ENCODE data around the gene C3orf85. TPM values are rescaled to one million over a fixed set of nuclear protein-coding genes. Genes with fewer than 3 reads are reported as not detected.

Gene C3orf85
- total RNA-seq, 4 donors from 2014 or later: 1.5 to 29.5 (median 14.8) TPM; not detected in 1

GRCh38 chr3:109137761-109138160, 1.2 kb downstream of the C3orf85 start:
- intact Hi-C loops (cut with DNase I; ENCODE audit: low total_unique reads): no loop called here
- H3K36me3 ChIP-seq: no peaks in the 10 kb centered on the region
- no peaks in the 10 kb centered on the region for H3K27me3 ChIP-seq
- DNase-seq: no peak
- H3K27ac ChIP-seq: no peak overlapping the region
- TF ChIP-seq POLR2A (IDR thresholded peaks at IDR 0.05) (no peak), CTCF (IDR thresholded peaks at IDR 0.05) (no peak), EP300 (IDR thresholded peaks at IDR 0.05; ENCODE audit: low read depth) (no peak), POLR2AphosphoS5 (IDR thresholded peaks at IDR 0.05) (no peak)
- H3K9me3 ChIP-seq: no peaks in the 10 kb centered on the region
- peaks cover 0 to 27% (median 13%) of the 10 kb centered on the region in 4 donors for H3K4me1 ChIP-seq
- peak overlapping the region in 1 of 4 donors; percentile 7 for H3K4me3 ChIP-seq
- WGBS, 2 donors (ENCODE audit: low coverage in 1 of 2): 73% methylated on average over 2 of the region's 2 CpGs; no CpG with 5 or more reads in 1 of the 2 donors
- in situ Hi-C loops (cut with MboI; ENCODE audit: low pct_ligation_motif_present in 1 of 4, low pct_unique_long_range_greater_than_20kb in 1 of 4, low sequenced_read_pairs in 3 of 4): no loop called here

GRCh38 chr3:109140318-109140717, 3.8 kb downstream of the C3orf85 start:
- 78% methylated on average over 4 of the region's 4 CpGs; no CpG with 5 or more reads in 1 of the 2 donors for WGBS, 2 donors (ENCODE audit: low coverage in 1 of 2)
- intact Hi-C loops (cut with DNase I; ENCODE audit: low total_unique reads): no loop called here

GRCh38 chr3:109143646-109144045, 7.1 kb downstream of the C3orf85 start:
- Histone ChIP-seq H3K4me1 (no peaks in the 10 kb centered on the region), H3K36me3 (no peaks in the 10 kb centered on the region), H3K9me3 (no peaks in the 10 kb centered on the region), H3K4me3 (no peak overlapping the region), H3K27me3 (no peaks in the 10 kb centered on the region), H3K27ac (no peak overlapping the region)
- in situ Hi-C loops (cut with MboI; ENCODE audit: low pct_ligation_motif_present in 1 of 4, low pct_unique_long_range_greater_than_20kb in 1 of 4, low sequenced_read_pairs in 3 of 4): no loop called here
- 67 to 71% methylated on average over 1 of the region's 1 CpG for WGBS, 2 donors (ENCODE audit: low coverage in 1 of 2)
- DNase-seq: no peak
- TF ChIP-seq CTCF (IDR thresholded peaks at IDR 0.05): no peak
- TF ChIP-seq POLR2AphosphoS5 (IDR thresholded peaks at IDR 0.05): no peak
- no peak for TF ChIP-seq POLR2A (IDR thresholded peaks at IDR 0.05)
- no peak for TF ChIP-seq EP300 (IDR thresholded peaks at IDR 0.05; ENCODE audit: low read depth)
- intact Hi-C loops (cut with DNase I; ENCODE audit: low total_unique reads): no loop called here

More at GRCh38 chr3:109140318-109140717, 3.8 kb downstream of the C3orf85 start:
- no peak overlapping the region for H3K4me3 ChIP-seq
- DNase-seq: no peak
- no peak overlapping the region for H3K27ac ChIP-seq
- H3K36me3 ChIP-seq: no peaks in the 10 kb centered on the region
- in situ Hi-C loops (cut with MboI; ENCODE audit: low pct_ligation_motif_present in 1 of 4, low pct_unique_long_range_greater_than_20kb in 1 of 4, low sequenced_read_pairs in 3 of 4): no loop called here
- H3K27me3 ChIP-seq: no peaks in the 10 kb centered on the region
- TF ChIP-seq POLR2AphosphoS5 (IDR thresholded peaks at IDR 0.05) (no peak), EP300 (IDR thresholded peaks at IDR 0.05; ENCODE audit: low read depth) (no peak), POLR2A (IDR thresholded peaks at IDR 0.05) (no peak), CTCF (IDR thresholded peaks at IDR 0.05) (no peak)
- peaks cover 0 to 11% (median 4%) of the 10 kb centered on the region in 4 donors for H3K4me1 ChIP-seq
- H3K9me3 ChIP-seq: no peaks in the 10 kb centered on the region

GRCh38 chr3:109149078-109149477, 12.6 kb downstream of the C3orf85 start:
- H3K27ac ChIP-seq: no peak overlapping the region
- no peak overlapping the region for H3K4me3 ChIP-seq
- 89 to 93% methylated on average over 2 of the region's 2 CpGs for WGBS, 2 donors (ENCODE audit: low coverage in 1 of 2)
- in situ Hi-C loops (cut with MboI; ENCODE audit: low pct_ligation_motif_present in 1 of 4, low pct_unique_long_range_greater_than_20kb in 1 of 4, low sequenced_read_pairs in 3 of 4) (no loop called here), intact Hi-C loops (cut with DNase I; ENCODE audit: low total_unique reads) (no loop called here)
- no peaks in the 10 kb centered on the region for H3K36me3 ChIP-seq
- no peak for DNase-seq
- H3K9me3 ChIP-seq: no peaks in the 10 kb centered on the region
- no peaks in the 10 kb centered on the region for H3K27me3 ChIP-seq
- no peak for TF ChIP-seq CTCF (IDR thresholded peaks at IDR 0.05)
- no peak for TF ChIP-seq EP300 (IDR thresholded peaks at IDR 0.05; ENCODE audit: low read depth)
- no peak for TF ChIP-seq POLR2AphosphoS5 (IDR thresholded peaks at IDR 0.05)
- no peak for TF ChIP-seq POLR2A (IDR thresholded peaks at IDR 0.05)
- peaks cover 0 to 4% (median 0%) of the 10 kb centered on the region in 4 donors for H3K4me1 ChIP-seq
